GF-D8 (cell line): ENCODE results near the gene IGFLR1.

Source experiments
- DNase-seq: peaks from one replicate; lab custom pipeline; 2025; lab: John Stamatoyannopoulos, UW

IGFLR1 gene, protein sequence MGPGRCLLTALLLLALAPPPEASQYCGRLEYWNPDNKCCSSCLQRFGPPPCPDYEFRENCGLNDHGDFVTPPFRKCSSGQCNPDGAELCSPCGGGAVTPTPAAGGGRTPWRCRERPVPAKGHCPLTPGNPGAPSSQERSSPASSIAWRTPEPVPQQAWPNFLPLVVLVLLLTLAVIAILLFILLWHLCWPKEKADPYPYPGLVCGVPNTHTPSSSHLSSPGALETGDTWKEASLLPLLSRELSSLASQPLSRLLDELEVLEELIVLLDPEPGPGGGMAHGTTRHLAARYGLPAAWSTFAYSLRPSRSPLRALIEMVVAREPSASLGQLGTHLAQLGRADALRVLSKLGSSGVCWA

GRCh38 chr19:35742121-35742724 lies at the start of gene IGFLR1:
Gene IGFLR1, minus strand, starts transcription at chr19:35742452. Its CDS starts 1,272 bp downstream, at chr19:35741180.
- peak; percentile 61 for DNase-seq

DNA sequence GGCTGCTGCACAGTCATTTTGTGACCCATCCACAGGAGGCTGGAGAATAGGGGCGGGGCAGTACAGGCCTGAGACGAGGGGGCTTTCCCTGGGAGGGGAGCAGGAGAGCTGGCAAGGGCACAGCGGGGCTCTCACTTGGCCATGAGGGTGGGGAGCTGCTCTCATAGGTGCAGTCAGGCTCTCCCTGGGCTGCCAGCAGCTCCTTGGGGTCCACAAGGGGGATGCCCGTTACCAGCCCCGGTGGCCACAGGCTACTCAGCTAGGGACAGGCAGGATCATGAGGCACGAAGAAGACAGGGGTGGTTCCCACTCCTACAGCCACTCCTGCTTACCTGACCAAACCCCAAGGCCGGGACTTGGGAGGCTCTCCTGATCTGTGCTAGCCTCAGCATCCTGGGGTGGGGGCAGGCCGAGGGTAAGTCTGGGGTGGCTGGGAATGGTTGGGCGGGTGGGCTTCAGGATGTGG lies 49.6 kb upstream of the IGFLR1 start:
- DNase-seq: no peak

GRCh38 chr19:35790981-35791813 lies 48.9 kb upstream of the IGFLR1 start:
- no peak for DNase-seq

DNA sequence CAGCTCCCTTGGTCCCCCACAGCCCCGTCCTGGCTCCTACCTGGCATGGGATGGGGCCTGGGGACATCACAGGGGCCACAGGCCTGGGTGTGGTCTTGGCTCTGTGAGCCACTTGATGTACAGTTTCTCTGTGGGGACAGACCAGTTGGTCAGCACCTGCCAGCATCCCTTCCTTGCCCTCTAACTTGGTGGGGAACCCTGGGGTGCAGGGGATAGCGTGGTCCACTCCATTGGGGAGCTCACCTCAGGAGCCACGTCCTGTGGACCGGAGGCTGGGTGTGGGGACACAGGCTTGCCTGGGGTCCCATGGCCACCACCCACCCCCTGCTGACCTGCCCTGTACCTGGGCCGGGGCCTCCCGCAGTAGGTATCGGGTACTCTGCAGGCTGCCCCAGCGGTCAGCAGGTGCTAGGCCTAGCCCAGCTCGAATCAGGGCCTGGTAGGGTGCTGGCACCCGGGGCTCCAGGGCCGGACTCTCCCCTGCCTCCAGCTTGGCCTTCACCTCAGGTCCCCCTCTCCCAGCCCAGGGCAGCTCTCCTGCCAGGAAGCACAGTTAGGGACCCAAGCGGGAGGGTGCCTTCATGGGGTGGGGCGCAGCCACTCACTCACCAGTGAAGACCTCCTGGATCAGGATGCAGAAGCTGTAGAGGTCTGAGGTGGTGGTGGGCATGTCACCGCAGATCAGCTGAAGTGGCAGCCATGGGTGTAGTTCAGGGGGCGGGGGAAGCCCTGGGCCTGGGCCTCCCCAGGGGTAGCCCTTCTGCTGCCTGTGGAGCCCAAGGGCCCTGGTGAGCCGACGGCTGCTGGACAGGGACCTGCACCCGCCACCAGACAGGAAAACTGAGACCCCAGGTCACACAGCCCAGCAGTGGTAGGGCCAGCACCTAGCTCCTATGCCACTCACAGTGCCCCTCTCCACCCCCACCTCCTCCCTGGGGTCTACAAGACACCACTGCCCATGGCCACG lies 48.0 kb upstream of the IGFLR1 start:
- DNase-seq: no peak

DNA sequence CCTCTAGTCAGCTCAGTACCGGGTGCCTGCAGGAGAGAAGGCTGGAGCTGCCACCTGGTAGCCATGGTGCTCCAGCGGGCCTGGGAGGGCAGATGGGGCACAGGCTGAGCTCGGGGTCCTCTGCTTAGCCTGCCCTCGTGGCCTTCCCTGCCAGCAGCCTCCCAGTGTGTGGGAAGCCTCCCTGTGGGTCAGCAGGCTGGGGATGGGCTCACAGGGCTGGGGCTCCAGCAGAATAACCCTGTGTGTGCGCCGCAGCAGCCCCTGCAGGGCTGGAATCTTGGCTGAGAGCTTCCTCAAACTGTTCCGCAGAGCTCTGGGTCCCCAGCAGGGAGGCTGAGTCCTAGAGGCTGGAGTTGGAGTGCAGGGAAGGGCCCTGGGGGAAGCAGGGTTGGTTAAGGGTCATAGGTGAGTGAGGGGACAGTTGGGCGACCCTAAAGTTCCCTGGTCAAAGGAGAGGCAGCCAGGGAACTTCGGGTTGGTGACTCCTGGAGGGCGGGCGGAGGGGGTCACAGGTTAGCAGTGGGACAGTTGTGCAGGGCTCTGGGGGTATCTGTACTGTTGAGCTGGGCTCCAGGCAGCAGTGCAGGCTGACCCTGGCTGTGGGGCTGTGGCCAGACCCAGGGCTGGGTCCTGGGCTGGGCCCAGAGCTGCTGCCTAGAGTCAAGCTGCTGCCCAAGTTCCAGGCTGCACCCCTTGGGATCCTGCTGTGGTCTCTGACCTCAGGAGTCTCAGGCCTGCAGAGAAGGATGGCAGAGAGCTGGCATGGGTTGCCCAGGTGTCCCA lies 47.1 kb upstream of the IGFLR1 start:
- DNase-seq: no peak

- no peak for DNase-seq
Observed at GRCh38 chr19:35788205-35788960, 46.1 kb upstream of the IGFLR1 start.

DNA sequence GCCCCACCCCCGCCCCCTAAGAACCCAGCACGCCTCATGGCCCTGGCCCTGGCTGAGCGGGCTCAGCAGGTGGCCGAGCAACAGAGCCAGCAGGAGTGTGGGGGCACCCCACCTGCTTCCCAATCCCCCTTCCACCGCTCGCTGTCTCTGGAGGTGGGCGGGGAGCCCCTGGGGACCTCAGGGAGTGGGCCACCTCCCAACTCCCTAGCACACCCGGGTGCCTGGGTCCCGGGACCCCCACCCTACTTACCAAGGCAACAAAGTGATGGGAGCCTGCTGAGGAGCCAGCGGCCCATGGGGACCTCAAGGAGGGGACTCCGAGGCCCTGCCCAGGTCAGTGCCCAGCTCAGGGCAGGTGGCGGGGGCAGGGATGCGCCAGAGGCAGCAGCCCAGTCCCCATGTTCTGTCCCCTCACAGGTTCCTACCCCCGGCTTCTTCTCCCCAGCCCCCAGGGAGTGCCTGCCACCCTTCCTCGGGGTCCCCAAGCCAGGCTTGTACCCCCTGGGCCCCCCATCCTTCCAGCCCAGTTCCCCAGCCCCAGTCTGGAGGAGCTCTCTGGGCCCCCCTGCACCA lies 45.1 kb upstream of the IGFLR1 start:
- DNase-seq: no peak

GRCh38 chr19:35786299-35787160 lies 44.3 kb upstream of the IGFLR1 start:
- no peak for DNase-seq

DNA sequence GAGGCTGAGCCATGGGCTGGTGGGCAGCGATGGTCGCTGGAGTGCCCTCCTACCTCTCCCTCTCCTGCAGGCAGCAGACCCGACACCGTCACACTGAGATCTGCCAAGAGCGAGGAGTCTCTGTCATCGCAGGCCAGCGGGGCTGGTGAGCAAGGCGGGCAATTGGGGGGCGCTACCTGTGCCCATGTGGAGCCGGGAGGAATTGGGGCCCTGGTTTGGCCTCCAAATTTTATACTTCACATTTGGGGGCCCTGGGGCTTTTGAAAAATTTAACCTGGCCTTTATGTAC lies 43.0 kb upstream of the IGFLR1 start:
- no peak for DNase-seq

DNA sequence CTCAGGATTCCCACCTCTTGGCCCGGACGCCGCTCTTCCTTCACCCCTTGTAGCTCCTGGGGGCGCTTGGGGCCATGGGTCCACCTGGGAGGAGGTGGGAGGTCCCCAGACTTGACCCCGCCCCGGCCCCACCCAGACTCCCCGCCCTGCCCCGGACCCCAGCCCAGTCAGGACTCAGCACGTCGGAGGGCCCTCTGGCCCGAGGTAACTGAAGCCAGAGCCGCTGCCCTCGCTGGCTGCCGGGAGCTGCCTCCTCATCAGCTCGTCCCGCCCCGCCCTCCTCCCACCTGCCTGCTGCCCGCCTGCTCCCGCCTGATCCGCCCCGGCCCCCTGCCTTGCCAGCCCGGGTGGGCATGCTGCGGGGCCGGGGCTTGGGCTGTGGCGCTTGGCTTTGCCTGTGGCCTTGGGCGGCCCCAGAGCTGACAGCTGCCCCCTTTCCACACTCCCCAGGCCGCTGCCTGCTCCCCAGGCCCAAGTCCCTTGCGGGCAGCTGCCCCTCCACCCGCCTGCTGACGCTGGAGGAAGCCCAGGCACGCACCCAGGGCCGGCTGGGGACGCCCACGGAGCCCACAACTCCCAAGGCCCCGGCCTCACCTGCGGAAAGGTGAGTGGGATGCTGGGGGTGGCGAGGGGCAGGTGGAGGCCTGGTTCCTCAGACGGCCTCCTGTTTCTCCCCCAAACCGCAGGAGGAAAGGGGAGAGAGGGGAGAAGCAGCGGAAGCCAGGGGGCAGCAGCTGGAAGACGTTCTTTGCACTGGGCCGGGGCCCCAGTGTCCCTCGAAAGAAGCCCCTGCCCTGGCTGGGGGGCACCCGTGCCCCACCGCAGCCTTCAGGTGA lies 42.5 kb upstream of the IGFLR1 start:
- no peak for DNase-seq

DNA sequence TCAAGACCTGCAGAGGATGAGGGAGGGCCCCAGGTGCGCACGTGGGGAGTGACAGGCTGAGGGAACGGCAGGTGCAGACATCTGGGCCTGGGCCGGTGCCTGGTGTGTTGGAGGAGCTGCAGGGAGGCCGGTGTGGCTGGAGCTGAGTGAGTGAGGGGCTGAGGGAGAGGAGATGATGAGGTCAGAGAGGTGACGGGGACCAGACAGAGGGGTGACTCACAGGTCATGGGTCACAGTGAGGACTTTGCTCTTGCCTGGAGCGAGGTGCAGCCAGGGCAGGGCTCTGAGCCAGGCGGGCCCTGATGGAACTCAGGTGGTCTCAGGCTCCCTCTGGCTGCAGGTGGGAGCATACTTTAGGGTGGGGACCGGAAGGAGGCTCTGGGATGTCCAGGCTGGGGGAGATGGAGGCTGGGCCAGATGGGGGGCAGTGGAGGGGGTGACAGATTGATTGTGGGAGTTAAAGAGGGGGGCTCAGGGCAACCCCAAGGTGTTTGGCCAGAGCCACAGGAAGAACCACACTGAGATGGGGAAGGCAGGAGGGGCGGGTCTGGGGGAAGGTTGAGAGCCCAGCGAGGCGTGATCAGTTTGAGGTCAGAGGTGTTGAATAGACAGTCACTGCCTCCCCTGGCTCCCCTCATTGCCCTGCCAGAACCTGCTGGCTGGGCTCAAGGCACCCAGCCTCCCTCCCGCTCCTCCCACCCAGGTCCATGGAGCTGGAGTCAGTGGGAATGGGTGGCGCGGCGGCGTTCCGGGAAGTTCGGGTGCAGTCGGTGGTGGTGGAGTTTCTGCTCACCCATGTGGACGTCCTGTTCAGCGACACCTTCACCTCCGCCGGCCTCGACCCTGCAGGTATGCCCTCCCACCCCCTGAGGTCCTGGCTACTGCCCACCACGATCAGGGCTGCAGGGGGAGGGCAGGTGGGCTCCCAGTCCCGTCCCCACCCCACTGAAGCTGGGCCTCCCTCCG lies 41.5 kb upstream of the IGFLR1 start:
- no peak for DNase-seq

DNA sequence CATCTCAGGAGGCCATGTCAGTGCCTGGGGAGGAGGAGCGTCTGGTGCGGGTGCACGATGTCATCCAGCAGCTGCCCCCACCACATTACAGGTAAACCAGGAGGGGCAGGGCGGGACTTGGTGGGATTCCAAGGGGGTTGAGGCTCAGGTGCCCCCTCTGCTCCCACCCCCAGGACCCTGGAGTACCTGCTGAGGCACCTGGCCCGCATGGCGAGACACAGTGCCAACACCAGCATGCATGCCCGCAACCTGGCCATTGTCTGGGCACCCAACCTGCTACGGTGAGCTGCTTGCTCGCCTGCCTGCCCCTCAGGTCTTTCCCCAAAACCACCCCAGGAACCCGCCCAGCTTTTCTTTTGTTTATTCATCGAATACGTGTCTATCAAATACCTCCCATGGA lies 40.3 kb upstream of the IGFLR1 start:
- no peak for DNase-seq

DNA sequence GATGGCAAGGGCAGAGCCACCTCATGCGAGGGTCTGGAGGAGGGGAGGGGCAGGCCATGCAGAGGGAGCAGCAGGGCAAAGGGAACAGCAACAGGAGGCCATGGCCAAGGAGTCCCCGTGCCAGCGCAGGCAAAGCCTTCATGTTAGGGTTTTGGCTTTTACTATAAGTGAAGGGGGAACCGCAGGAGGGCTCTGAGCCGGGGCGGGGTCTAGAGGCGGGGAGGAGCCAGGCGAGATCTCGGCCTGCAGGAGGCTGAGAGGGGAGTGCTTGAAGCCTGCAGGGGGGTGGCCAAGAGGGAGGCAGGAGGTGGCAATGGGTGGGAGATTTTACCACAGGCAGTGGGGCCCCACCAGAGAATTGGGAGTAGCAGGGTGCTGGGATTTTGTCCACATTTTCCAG lies 39.4 kb upstream of the IGFLR1 start:
- no peak for DNase-seq

GRCh38 chr19:35780717-35781116 lies 38.5 kb upstream of the IGFLR1 start:
- DNase-seq: no peak

- no peak for DNase-seq
Observed at GRCh38 chr19:35780058-35780457, 37.8 kb upstream of the IGFLR1 start.

DNA sequence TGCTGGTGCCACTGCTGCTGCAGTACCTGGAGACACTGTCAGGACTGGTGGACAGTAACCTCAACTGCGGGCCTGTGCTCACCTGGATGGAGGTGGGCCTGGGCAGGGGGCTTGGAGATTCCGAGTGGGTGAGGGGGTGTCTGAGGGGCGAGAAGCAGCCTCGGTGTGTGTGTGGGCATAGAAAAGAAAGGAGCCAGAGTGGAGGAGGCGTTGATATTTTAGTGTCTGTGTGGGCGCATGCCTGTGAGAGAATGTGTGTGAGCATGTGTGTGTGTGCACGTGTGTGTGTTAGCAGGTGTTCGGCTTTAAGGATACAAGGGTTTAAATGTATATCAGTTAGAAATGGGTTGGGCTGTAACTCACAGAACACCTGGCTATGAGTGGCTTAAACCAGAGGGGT lies 36.8 kb upstream of the IGFLR1 start:
- no peak for DNase-seq

GRCh38 chr19:35777961-35778360 lies 35.7 kb upstream of the IGFLR1 start:
- no peak for DNase-seq
